ENCODE results near the gene ABI3BP.

The ABI3BP gene

GRCh38 chr3:100864471-100865250, 128.6 kb downstream of the ABI3BP start:
- Mint-ChIP-seq H3K4me3 (no peak overlapping the region), H3K36me3 (no peaks in the 10 kb centered on the region), H3K27ac (no peak overlapping the region), H3K27me3 (peaks cover 14% of the 10 kb centered on the region), H3K9me3 (no peaks in the 10 kb centered on the region), H3K4me1 (no peaks in the 10 kb centered on the region)

DNA sequence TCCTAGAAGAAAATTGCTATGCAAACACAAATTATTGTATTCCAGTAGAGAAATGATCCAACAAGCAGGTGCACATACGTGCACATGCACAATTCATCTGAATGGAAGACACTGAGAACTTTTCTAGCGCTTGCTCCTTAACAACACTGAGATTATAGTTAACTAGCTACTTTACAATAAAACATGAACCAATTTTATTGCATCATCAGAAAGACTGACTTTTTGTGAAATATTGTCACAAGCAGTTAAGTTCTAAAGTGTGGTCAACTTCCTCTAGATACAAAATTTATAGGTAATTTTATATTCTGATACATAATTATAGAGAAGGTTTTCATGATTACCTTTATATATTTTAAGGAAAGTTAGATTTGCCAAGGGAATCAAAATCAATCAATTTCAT, 135.4 kb downstream of the ABI3BP start:
- Mint-ChIP-seq H3K36me3 (no peaks in the 10 kb centered on the region), H3K4me1 (no peaks in the 10 kb centered on the region), H3K27ac (no peak overlapping the region), H3K9me3 (no peaks in the 10 kb centered on the region), H3K27me3 (peaks cover 6% of the 10 kb centered on the region), H3K4me3 (no peak overlapping the region)

DNA sequence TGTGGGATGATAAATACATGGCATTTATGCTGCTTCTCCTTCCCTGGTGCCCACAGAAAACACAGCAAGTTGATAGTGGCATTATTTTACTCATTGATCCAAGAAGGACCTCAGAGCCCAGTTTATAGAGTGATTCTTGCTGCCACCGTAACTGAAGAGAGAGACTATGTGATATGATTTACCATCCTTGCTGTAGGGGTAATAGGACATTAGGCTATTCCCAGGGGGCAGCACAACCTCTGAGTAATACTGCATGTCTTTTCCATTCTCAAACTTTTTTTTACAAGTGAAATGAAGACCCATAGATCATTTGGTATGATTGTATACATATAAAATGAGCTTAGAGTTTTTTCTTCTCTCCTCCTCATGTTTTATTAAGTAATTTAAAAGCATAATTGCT, 136.4 kb downstream of the ABI3BP start:
- H3K36me3 Mint-ChIP-seq = no peaks in the 10 kb centered on the region
- no peaks in the 10 kb centered on the region for H3K4me1 Mint-ChIP-seq
- H3K27ac Mint-ChIP-seq = no peak overlapping the region
- peaks cover 6% of the 10 kb centered on the region for H3K27me3 Mint-ChIP-seq
- no peaks in the 10 kb centered on the region for H3K9me3 Mint-ChIP-seq
- H3K4me3 Mint-ChIP-seq = no peak overlapping the region

GRCh38 chr3:100852840-100853239, 140.4 kb downstream of the ABI3BP start:
- Mint-ChIP-seq H3K4me3 (no peak overlapping the region), H3K4me1 (no peaks in the 10 kb centered on the region), H3K27me3 (peaks cover 1% of the 10 kb centered on the region), H3K36me3 (no peaks in the 10 kb centered on the region), H3K27ac (no peak overlapping the region), H3K9me3 (no peaks in the 10 kb centered on the region)

DNA sequence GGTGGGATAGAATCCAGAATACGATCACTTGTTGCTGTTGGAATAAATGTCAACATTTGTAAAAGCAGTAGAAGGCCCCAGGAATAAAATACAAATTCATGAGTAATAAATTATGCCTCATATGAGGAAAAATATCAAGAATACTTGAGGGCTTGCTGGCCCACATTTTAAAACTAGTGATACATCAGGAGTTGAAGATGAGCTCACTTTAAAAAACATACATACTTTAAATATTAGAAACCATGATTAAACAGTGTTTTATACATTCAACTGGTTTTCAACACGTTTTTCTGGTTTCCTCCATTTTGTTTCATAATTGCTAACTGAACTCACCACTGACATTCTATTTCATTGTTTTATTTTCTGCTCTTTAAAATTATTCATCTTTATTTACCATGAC, 142.5 kb downstream of the ABI3BP start:
- Mint-ChIP-seq H3K9me3 (no peaks in the 10 kb centered on the region), H3K36me3 (no peaks in the 10 kb centered on the region), H3K27me3 (peaks cover 1% of the 10 kb centered on the region), H3K27ac (no peak overlapping the region), H3K4me1 (no peaks in the 10 kb centered on the region), H3K4me3 (no peak overlapping the region)

GRCh38 chr3:100850156-100850555, 143.1 kb downstream of the ABI3BP start:
- Mint-ChIP-seq H3K4me1 (no peaks in the 10 kb centered on the region), H3K4me3 (no peak overlapping the region), H3K9me3 (no peaks in the 10 kb centered on the region), H3K27ac (no peak overlapping the region), H3K36me3 (no peaks in the 10 kb centered on the region), H3K27me3 (peaks cover 1% of the 10 kb centered on the region)

DNA sequence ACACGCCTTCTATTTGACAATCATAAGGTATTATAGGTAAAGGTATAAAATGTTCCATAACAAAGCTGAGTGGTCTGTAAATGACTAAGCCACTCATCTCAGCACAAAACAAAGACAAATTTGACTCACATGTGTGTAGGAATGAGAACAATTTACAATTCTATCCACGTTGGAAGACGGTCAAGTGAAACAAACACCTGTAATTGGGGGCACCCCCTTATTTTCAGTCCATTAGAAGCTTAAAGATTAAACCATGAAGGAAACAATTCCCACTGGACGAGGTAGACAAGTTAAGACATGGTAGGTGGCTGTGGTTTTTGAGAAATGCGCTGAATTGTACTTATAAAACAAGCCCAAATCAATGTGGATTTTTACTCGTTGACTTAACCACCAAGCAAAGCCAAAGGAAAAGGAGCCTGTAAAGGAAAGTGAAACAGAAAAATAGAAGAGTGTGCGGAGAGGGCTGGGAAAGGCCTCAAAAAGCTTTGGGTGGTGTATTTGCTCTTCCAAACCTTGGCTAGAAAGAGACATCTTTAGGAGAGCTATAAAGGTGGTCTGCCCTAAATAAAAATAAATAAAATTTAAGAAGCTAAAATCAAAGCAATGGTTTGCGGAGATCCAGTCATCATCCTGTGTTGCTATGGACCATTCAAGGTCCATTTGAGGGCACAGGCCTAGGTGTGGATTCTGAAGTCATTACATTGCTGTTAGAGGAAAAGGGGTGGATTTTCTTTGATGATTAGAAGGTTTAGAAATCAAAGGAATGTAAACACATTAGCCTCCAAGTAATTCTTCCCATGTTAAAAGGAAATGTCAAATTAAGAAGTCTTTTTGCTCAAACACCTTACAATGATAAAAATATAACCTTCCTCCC, 148.9 kb downstream of the ABI3BP start:
- no peaks in the 10 kb centered on the region for H3K36me3 Mint-ChIP-seq
- H3K4me1 Mint-ChIP-seq = no peaks in the 10 kb centered on the region
- H3K27me3 Mint-ChIP-seq = peaks cover 18% of the 10 kb centered on the region
- no peak overlapping the region for H3K4me3 Mint-ChIP-seq
- no peak overlapping the region for H3K27ac Mint-ChIP-seq
- no peaks in the 10 kb centered on the region for H3K9me3 Mint-ChIP-seq

DNA sequence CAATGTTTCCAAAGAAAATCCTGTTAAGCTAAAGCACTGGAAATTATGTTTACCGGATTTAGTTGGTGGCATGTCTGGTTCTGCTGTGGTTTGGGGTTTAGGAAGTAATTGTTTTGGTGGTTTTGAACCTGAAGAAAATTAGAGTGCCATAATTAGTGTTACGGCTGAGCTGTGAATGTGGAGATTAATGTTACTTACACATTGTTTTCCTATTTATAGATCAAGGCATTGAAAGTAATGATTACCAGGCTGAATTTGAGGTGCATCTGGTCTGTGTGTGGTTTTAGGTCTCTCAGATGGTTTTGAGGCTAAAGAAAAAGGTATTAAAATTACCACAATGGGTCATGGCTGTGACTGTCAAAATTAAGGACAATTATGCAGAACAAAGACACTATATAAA, 155.1 kb downstream of the ABI3BP start:
- no peak overlapping the region for H3K27ac Mint-ChIP-seq
- H3K36me3 Mint-ChIP-seq = no peaks in the 10 kb centered on the region
- no peaks in the 10 kb centered on the region for H3K9me3 Mint-ChIP-seq
- H3K27me3 Mint-ChIP-seq = peaks cover 21% of the 10 kb centered on the region
- H3K4me1 Mint-ChIP-seq = no peaks in the 10 kb centered on the region
- H3K4me3 Mint-ChIP-seq = no peak overlapping the region

DNA sequence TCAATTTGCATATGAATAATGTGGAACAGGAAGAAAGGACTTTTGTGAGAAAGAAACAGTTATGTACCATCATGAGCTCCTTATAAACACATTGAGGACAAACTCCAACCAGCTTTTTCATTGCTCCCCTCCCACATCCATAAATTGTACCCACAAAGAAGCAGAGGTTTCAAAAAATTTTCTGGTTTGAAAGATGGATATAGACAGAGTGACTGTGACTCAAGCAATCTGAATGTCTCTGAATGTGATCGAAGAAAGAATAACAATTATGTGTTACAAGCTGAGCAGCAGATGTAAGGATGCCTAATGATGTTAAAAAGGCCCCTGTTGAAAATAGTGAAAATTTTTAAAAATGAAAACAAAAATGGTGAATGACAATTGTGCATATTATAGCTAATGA, 156.6 kb downstream of the ABI3BP start:
- H3K27me3 Mint-ChIP-seq = peaks cover 24% of the 10 kb centered on the region

DNA sequence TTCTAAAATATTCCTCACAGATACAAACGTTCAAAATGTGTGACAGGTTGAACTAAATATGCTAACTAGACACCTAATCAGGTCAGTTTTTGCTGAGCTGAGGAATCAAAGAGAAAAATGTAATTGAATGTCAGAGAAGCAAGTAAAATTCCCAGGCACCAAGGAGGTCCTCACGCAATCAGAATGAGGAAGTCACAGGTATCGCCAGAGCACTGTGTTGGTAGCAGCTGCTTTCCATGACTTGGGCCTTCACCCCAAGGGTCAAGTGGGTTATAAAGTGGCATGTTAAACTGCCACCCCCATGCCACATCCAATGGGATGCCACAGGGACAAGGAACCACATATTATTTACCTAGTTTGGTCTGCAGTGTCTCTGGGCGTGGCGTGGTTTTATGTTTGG, 158.9 kb downstream of the ABI3BP start:
- Mint-ChIP-seq H3K4me3 (no peak overlapping the region), H3K27ac (no peak overlapping the region), H3K4me1 (no peaks in the 10 kb centered on the region), H3K9me3 (no peaks in the 10 kb centered on the region), H3K36me3 (no peaks in the 10 kb centered on the region), H3K27me3 (peaks cover 18% of the 10 kb centered on the region)

More for the DNA sequence above, 156.6 kb downstream of the ABI3BP start:
- H3K4me3 Mint-ChIP-seq = no peak overlapping the region
- H3K4me1 Mint-ChIP-seq = no peaks in the 10 kb centered on the region
- H3K36me3 Mint-ChIP-seq = no peaks in the 10 kb centered on the region
- no peaks in the 10 kb centered on the region for H3K9me3 Mint-ChIP-seq
- H3K27ac Mint-ChIP-seq = no peak overlapping the region

GRCh38 chr3:100833483-100833882, 159.7 kb downstream of the ABI3BP start:
- Mint-ChIP-seq H3K36me3 (no peaks in the 10 kb centered on the region), H3K27ac (no peak overlapping the region), H3K27me3 (peaks cover 19% of the 10 kb centered on the region), H3K9me3 (no peaks in the 10 kb centered on the region), H3K4me3 (no peak overlapping the region), H3K4me1 (no peaks in the 10 kb centered on the region)

DNA sequence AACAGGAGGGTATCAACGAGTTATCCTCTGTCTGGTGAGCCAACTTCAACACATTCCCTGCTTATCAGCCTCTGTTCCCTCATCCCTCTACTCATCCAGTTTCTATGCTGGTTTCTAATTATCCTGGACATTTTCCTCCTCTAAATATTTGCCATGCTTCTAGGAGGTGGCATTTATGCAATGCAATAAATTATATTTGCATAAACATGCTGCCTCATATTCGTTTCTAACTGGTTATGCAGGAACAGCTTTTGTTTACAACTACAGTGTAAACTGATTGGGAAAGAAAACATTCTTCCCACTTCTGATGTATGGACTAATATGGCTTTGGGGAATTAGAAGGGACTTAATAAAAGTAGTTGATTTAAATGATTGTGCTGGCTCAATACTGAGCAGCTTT, 161.6 kb downstream of the ABI3BP start:
- H3K4me1 Mint-ChIP-seq = no peaks in the 10 kb centered on the region
- H3K27ac Mint-ChIP-seq = no peak overlapping the region
- no peaks in the 10 kb centered on the region for H3K36me3 Mint-ChIP-seq
- no peaks in the 10 kb centered on the region for H3K9me3 Mint-ChIP-seq
- peaks cover 15% of the 10 kb centered on the region for H3K27me3 Mint-ChIP-seq
- no peak overlapping the region for H3K4me3 Mint-ChIP-seq

- H3K27ac Mint-ChIP-seq = no peak overlapping the region
- no peak overlapping the region for H3K4me3 Mint-ChIP-seq
- H3K4me1 Mint-ChIP-seq = no peaks in the 10 kb centered on the region
- H3K9me3 Mint-ChIP-seq = no peaks in the 10 kb centered on the region
- peaks cover 15% of the 10 kb centered on the region for H3K27me3 Mint-ChIP-seq
- H3K36me3 Mint-ChIP-seq = no peaks in the 10 kb centered on the region
These were observed 162.3 kb downstream of the ABI3BP start for GRCh38 chr3:100830931-100831330.

GRCh38 chr3:100825574-100825973, 167.6 kb downstream of the ABI3BP start:
- Mint-ChIP-seq H3K36me3 (no peaks in the 10 kb centered on the region), H3K9me3 (no peaks in the 10 kb centered on the region), H3K27me3 (peaks cover 7% of the 10 kb centered on the region), H3K4me3 (no peak overlapping the region), H3K4me1 (no peaks in the 10 kb centered on the region), H3K27ac (no peak overlapping the region)

DNA sequence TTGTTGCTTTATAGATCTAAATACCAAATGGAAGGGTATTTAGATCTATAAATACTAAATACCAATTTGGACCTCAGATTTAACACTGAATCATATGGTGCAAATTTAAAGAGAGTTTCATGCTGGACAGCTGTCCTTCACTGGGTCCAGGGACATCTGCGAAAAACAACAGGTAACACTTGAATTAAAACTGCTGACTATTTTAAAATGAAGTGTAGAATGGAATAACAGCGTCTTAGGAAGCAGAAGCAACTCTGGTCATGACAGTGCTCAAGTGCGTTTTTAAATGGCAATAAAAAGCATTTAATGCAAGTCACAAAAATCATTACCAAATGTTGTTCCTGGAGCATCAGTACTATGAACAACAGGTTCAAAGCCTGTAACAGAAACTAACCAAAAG, 177.6 kb downstream of the ABI3BP start:
- Mint-ChIP-seq H3K36me3 (no peaks in the 10 kb centered on the region), H3K4me1 (no peaks in the 10 kb centered on the region), H3K4me3 (no peak overlapping the region), H3K9me3 (no peaks in the 10 kb centered on the region), H3K27ac (no peak overlapping the region), H3K27me3 (peaks cover 11% of the 10 kb centered on the region)

DNA sequence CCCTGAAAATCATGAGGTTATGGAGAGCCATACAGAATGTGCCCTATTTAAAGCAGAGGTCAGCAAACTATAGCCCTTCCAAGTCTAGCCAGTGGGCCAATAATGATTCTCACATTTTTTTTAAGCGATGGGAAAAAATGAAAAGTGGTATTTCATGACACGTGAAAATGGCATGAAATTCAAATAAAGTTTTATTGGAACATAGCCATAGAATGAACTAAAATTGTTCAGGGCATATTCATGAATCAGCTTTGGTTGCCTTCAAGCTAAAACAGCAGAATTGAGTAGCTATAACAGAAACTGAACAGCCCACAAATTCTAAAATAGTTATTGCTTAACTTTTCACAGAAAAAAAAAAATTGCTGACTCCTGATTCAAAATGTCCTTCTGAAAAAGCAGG, 179.4 kb downstream of the ABI3BP start:
- H3K4me3 Mint-ChIP-seq = no peak overlapping the region
- no peaks in the 10 kb centered on the region for H3K4me1 Mint-ChIP-seq
- H3K36me3 Mint-ChIP-seq = no peaks in the 10 kb centered on the region
- no peaks in the 10 kb centered on the region for H3K9me3 Mint-ChIP-seq
- peaks cover 16% of the 10 kb centered on the region for H3K27me3 Mint-ChIP-seq
- no peak overlapping the region for H3K27ac Mint-ChIP-seq

Measured in activated naive CD4-positive, alpha-beta T cell treated with anti-CD3 and anti-CD28 coated beads, Interleukin-2, amount 50 U/mL, for 24 hours (primary cell).